Measurements from ENCODE around the gene UBE3B. TPM values are rescaled to one million over a fixed set of nuclear protein-coding genes. Genes with fewer than 3 reads are reported as not detected.
A peak's percentile ranks its signal among the peaks of the same experiment; 100 is the strongest.

Gene UBE3B
- total RNA-seq, 1 experiment from 2014 or later = 23.3 TPM

- no peak for DNase-seq (ENCODE audit: low read depth)
These were observed 94.5 kb downstream of the UBE3B start for GRCh38 chr12:109571773-109572505.

DNA sequence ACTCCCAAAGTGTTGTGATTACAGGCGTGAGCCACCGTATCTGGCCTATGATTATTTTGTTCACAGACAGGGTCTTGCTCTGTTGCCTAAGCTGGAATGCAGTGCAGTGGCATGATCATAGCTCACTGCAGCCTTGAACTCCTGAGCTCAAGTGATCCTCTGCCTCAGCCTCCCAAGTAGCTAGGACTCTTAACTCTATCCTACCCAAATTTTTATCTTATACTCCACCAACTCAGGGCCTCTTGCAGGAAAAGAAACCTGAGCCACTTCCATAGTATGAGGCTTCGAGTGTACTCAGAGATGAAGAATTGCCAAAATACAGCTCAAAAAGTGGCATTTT, 95.0 kb downstream of the UBE3B start:
- DNase-seq (ENCODE audit: low read depth) = no peak

GRCh38 chr12:109573029-109573913, 95.8 kb downstream of the UBE3B start, which contains the start of the genes MMAB and MVK:
Gene MMAB (minus strand): TSS chr12:109573504. CDS start chr12:109573480, 24 bp downstream.
Gene MVK (plus strand): TSS chr12:109573794. CDS start chr12:109574823, 1,029 bp downstream.
- peak; percentile 98 for DNase-seq (ENCODE audit: low read depth)

- DNase-seq (ENCODE audit: low read depth) = no peak
These were observed 96.4 kb downstream of the UBE3B start for GRCh38 chr12:109573914-109574244.

DNA sequence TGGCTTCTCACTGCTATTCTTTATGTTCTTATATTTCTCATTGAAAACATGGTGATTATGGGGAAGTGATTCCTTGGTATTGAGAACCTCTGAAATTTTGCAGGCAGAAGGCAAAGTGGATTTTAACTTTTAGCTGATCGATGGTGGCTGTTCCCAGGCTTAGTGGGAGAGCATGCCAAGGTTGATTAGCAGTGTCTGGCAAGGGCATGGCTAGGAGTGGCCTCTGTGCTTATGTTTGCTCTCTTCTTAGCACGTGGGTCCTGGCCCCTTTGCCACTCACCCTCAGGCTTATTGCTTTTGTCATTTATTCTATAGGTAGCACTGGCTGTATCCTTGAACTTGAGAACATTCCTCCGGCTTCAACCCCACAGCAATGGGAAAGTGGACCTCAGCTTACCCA, 98.2 kb downstream of the UBE3B start:
- DNase-seq (ENCODE audit: low read depth) = no peak

DNA sequence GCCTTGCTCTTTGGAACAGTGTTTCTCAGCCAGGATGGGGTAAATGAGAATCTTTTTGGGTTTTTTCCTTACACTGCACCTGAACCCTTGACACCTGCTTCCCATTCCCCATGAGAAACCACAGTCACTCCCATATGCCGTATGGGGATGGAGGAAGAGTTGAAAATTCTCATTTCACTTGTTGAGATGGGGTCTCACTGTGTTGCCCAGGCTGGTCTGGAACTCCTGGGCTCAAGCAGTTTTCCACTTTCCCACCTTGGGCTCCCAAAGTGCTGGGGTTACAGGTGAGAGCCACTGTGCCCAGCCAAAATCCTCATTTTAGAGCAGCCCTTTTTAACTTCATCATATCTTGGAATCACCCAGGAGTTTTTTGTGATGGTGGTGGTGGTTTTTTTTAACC, 99.9 kb downstream of the UBE3B start:
- DNase-seq (ENCODE audit: low read depth) = no peak

- no peak for DNase-seq (ENCODE audit: low read depth)
These were observed 101.0 kb downstream of the UBE3B start for GRCh38 chr12:109578330-109578927.

GRCh38 chr12:109579639-109580038, 102.2 kb downstream of the UBE3B start:
- no peak for DNase-seq (ENCODE audit: low read depth)

GRCh38 chr12:109580272-109580671, 102.8 kb downstream of the UBE3B start:
- no peak for DNase-seq (ENCODE audit: low read depth)

GRCh38 chr12:109580684-109581333, 103.4 kb downstream of the UBE3B start:
- no peak for DNase-seq (ENCODE audit: low read depth)

- DNase-seq (ENCODE audit: low read depth) = no peak
These were observed 103.9 kb downstream of the UBE3B start for GRCh38 chr12:109581334-109581691.

DNA sequence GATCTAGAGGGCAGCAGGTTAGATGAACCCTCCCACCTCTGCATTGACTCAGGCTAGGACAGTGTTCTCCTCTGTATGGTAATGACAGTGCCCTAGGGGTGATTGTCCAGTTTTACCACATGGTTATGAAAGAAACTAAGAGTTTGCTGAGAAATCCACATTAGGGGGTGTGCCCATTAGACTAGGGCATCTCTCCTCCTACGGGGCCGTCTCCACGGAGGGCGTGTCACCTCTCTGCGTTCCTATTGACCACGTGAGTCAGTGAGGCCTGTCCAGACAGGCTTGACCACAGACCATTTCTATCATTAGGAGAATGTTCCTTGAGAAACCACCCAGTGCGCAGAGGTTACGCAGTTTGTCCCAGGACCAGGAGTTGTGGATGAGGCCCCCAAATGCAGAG, 104.4 kb downstream of the UBE3B start:
- DNase-seq (ENCODE audit: low read depth) = peak; percentile 66

DNA sequence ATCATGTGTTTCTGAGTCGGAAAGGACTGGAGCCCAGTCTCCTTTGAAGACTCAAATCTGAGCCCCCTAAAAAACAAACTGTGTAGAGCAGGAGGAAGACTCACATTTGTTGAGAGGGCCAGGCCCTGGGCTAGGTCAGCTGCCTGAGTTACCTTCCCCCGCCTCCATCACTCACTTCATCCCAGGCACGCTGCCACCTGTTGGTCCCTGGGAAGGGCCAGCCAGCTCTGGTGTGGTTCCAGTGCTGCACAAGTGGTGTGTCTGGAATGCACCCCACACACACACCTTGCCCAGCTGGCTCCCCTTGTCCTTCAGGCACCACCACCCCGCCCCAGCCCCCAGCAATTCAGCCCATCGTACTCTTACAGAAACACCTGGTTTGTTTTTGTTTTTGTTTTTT, 105.2 kb downstream of the UBE3B start:
- DNase-seq (ENCODE audit: low read depth) = no peak

GRCh38 chr12:109583733-109584132, 106.3 kb downstream of the UBE3B start:
- no peak for DNase-seq (ENCODE audit: low read depth)

Other genes starting within 250 kb of the UBE3B start
- gene FOXN4, start 168.3 kb upstream of the UBE3B start, total RNA-seq (2014; rRNA removed; shearing (Covaris generic)) = not detected in 2 replicates
- gene MYO1H, start 129.7 kb upstream of the UBE3B start, total RNA-seq (2014; rRNA removed; shearing (Covaris generic)) = not detected in 2 replicates
- gene KCTD10, start 334 bp upstream of the UBE3B start, total RNA-seq (2014; rRNA removed; shearing (Covaris generic)) = 28.6 and 37.5 TPM in 2 replicates
- gene MMAB, start 95.9 kb downstream of the UBE3B start, total RNA-seq (2014; rRNA removed; shearing (Covaris generic)) = 26.1 and 33.1 TPM in 2 replicates
- gene MVK, start 96.2 kb downstream of the UBE3B start, total RNA-seq (2014; rRNA removed; shearing (Covaris generic)) = 12.1 and 18.0 TPM in 2 replicates
- 0.24 and 0.39 TPM in 2 replicates for gene FAM222A, start 236.2 kb downstream of the UBE3B start, total RNA-seq (2014; rRNA removed; shearing (Covaris generic))